ENCODE data around the gene NPY4R. TPM values are rescaled to one million over a fixed set of nuclear protein-coding genes. Genes with fewer than 3 reads are reported as not detected.
"Not testable (repeated sequence)": the region's sequence is repeated elsewhere in the genome, so short reads cannot be mapped to it uniquely, and the experiment has no call there.

The NPY4R gene
- polyA plus RNA-seq, 2 of the 4 experiments (the other 2 are of a cell fraction), result 76.1 to 92.3 TPM

GRCh38 chr10:46514431-46514861 lies 48.7 kb upstream of the NPY4R start (continued):
- TF ChIP-seq HMGXB4 (CRISPR knock-in tag; IDR thresholded peaks at IDR 0.05; ENCODE audit: borderline replicate concordance), result no peak

GRCh38 chr10:46513333-46513732 lies 47.6 kb upstream of the NPY4R start:
- POLR2A ChIA-PET; H3K4me2 ChIP-seq; H3K9me3 ChIP-seq; ATAC-seq; FAIRE-seq; DNase-seq (ENCODE audit: low read depth in 1 of 2, low spot score in 1 of 2); H3K27ac ChIP-seq; H3K4me3 ChIP-seq: not testable (repeated sequence)
- peaks cover 33% of the 10 kb centered on the region for H3K4me1 ChIP-seq
- WGBS (ENCODE audit: missing lambda C conversion rate), result no CpG with 5 or more reads among the region's 8 CpGs
- CTCF ChIA-PET, result interaction anchor here (1.1 kb wide), 1 partner anchor 11 kb away, joined by 5 read pairs; no protein-coding TSS in a partner anchor

- FAIRE-seq, result not testable (repeated sequence)
- 93% methylated on average over 4 of the region's 7 CpGs for WGBS (ENCODE audit: missing lambda C conversion rate)
These were observed 47.0 kb upstream of the NPY4R start for GRCh38 chr10:46512725-46513124.

GRCh38 chr10:46512002-46512401 lies 46.2 kb upstream of the NPY4R start:
- DNase-seq (ENCODE audit: low read depth in 1 of 2, low spot score in 1 of 2); POLR2A ChIA-PET; CTCF ChIA-PET; H3K27ac ChIP-seq; H3K9me3 ChIP-seq; H3K4me2 ChIP-seq; H3K4me3 ChIP-seq: not testable (repeated sequence)
- WGBS (ENCODE audit: missing lambda C conversion rate), result no CpG with 5 or more reads among the region's 5 CpGs
- FAIRE-seq (peak; percentile 43), ATAC-seq (peak; percentile 45 to 57; a peak in 5 of 6 replicates)
- peaks cover 21% of the 10 kb centered on the region for H3K4me1 ChIP-seq

More at GRCh38 chr10:46512725-46513124, 47.0 kb upstream of the NPY4R start:
- CTCF ChIA-PET; H3K9me3 ChIP-seq; H3K4me2 ChIP-seq; H3K27ac ChIP-seq; DNase-seq (ENCODE audit: low read depth in 1 of 2, low spot score in 1 of 2); H3K4me3 ChIP-seq; ATAC-seq; POLR2A ChIA-PET: not testable (repeated sequence)
- H3K4me1 ChIP-seq, result peaks cover 28% of the 10 kb centered on the region

DNA sequence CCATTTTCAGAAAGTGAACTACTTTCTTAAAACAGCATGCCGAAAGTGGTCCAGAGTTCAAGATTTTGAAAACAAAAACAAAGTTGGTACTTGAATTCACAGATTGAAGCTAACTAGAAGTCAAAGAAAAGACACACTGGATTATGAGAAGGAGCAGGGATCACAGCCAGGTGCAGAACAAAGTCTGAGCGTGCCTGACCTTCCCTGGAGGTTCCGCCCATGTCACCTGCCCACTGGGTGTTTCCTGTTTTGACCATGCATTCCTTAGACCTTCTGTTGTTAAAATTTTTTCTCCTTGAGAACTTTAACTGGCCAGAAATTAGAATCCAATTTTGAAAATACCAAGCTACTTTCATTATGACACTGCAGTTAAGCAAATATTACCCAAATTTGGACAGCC lies 34.2 kb upstream of the NPY4R start:
- CTCF ChIA-PET; DNase-seq (ENCODE audit: low read depth in 1 of 2, low spot score in 1 of 2); ATAC-seq; H3K27ac ChIP-seq; H3K4me2 ChIP-seq; FAIRE-seq; H3K4me3 ChIP-seq; H3K9me3 ChIP-seq; POLR2A ChIA-PET; H3K4me1 ChIP-seq: not testable (repeated sequence)
- WGBS (ENCODE audit: missing lambda C conversion rate), result no CpG with 5 or more reads among the region's 3 CpGs

GRCh38 chr10:46498985-46499703 lies 33.4 kb upstream of the NPY4R start:
- H3K4me3 ChIP-seq; FAIRE-seq; CTCF ChIA-PET; H3K27ac ChIP-seq; POLR2A ChIA-PET; H3K4me2 ChIP-seq; H3K4me1 ChIP-seq; H3K9me3 ChIP-seq; DNase-seq (ENCODE audit: low read depth in 1 of 2, low spot score in 1 of 2): not testable (repeated sequence)
- peak in 1 of 2 experiments; percentile 50; a peak in 3 of 6 replicates for ATAC-seq
- 78% methylated on average over 2 of the region's 5 CpGs for WGBS (ENCODE audit: missing lambda C conversion rate)

- H3K27ac ChIP-seq; H3K9me3 ChIP-seq; POLR2A ChIA-PET; H3K4me2 ChIP-seq; DNase-seq (ENCODE audit: low read depth in 1 of 2, low spot score in 1 of 2); H3K4me1 ChIP-seq; CTCF ChIA-PET; FAIRE-seq; H3K4me3 ChIP-seq: not testable (repeated sequence)
- ATAC-seq, result 0 out of 6 replicates have a peak, but pooled peaks have one; percentile 7 to 11
- no CpG with 5 or more reads among the region's 2 CpGs for WGBS (ENCODE audit: missing lambda C conversion rate)
These were observed 32.1 kb upstream of the NPY4R start for GRCh38 chr10:46497878-46498277.

DNA sequence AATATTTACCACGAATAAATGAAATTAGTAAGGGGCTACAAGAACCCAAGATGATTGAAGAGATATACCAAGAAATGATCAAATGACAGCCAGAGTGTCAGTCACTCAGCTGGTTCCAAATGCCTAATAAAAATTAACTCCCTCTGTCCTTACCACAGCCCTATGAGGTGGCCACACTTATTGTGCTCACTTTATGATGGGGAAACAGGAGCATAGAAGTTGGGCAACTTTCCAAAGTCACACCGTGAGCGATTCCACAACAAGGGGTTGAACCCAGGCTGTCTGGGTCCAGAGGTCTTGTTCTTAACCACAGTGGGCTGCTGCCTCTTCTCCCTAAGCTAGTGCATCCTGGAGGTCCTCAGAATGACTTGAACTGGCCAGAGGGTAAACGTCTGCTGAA lies 31.6 kb upstream of the NPY4R start:
- CTCF ChIA-PET; H3K4me3 ChIP-seq; POLR2A ChIA-PET; H3K27ac ChIP-seq; H3K4me1 ChIP-seq; DNase-seq (ENCODE audit: low read depth in 1 of 2, low spot score in 1 of 2); H3K4me2 ChIP-seq; FAIRE-seq; H3K9me3 ChIP-seq: not testable (repeated sequence)
- peak; percentile 13 to 20; a peak in 2 of 6 replicates for ATAC-seq
- no CpG with 5 or more reads among the region's 4 CpGs for WGBS (ENCODE audit: missing lambda C conversion rate)

- DNase-seq (ENCODE audit: low read depth in 1 of 2, low spot score in 1 of 2); H3K9me3 ChIP-seq; POLR2A ChIA-PET; H3K27ac ChIP-seq; FAIRE-seq; H3K4me1 ChIP-seq; CTCF ChIA-PET; H3K4me3 ChIP-seq; H3K4me2 ChIP-seq: not testable (repeated sequence)
- no CpG with 5 or more reads among the region's 1 CpG for WGBS (ENCODE audit: missing lambda C conversion rate)
- ATAC-seq, result peak; percentile 68 to 80
These were observed 25.8 kb upstream of the NPY4R start for GRCh38 chr10:46491364-46492114.

DNA sequence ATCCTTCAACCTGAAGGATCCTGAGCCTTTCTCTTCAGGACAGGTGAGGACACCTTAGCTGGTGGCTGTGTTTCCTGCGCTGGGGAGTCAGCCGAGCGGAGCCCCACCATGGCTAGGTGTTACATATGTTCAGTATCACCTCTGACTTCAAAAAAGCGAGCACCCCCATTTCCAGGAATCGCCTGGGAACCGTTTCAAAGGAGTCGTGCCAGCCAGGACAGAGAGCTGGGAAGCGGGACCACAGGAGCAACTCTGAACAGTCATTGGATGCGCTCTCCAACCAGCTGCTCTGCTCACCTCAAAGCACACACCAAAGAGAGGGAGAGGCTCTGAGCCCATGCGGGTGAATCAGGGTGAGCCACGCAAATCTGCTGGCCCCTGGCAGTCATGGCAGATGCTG lies 24.5 kb upstream of the NPY4R start:
- H3K4me3 ChIP-seq; H3K27ac ChIP-seq; H3K9me3 ChIP-seq; FAIRE-seq; H3K4me2 ChIP-seq; DNase-seq (ENCODE audit: low read depth in 1 of 2, low spot score in 1 of 2); POLR2A ChIA-PET; H3K4me1 ChIP-seq; CTCF ChIA-PET: not testable (repeated sequence)
- WGBS (ENCODE audit: missing lambda C conversion rate), result 88% methylated on average over 9 of the region's 11 CpGs
- ATAC-seq, result peak; percentile 26 to 31; a peak in 3 of 6 replicates

GRCh38 chr10:46486459-46486858 lies 20.7 kb upstream of the NPY4R start:
- FAIRE-seq; DNase-seq (ENCODE audit: low read depth in 1 of 2, low spot score in 1 of 2); H3K27ac ChIP-seq; H3K4me3 ChIP-seq; CTCF ChIA-PET; ATAC-seq; H3K4me1 ChIP-seq; H3K9me3 ChIP-seq; POLR2A ChIA-PET; H3K4me2 ChIP-seq: not testable (repeated sequence)
- no CpG with 5 or more reads among the region's 2 CpGs for WGBS (ENCODE audit: missing lambda C conversion rate)

Data from A549 (cell line).